Breast epithelium (tissue), 3 donors: Measurements from ENCODE around the gene ABCB7.

ENCODE experiments used
- POLR2A ChIP-seq: fragments of 450-650 bp; IDR thresholded peaks from one replicate; pipeline ENCODE4 v1.6.1; 2016; ENCODE audit warnings: antibody characterized with exemption, mild to moderate bottlenecking, moderate library complexity
- TF ChIP-seq, protein P1 (sequence below), 3 donors: fragments of 450-650 bp; IDR thresholded peaks; one replicate each; pipeline ENCODE4 v1.5.1; 2016 to 2017; ENCODE audit warnings: antibody characterized with exemption in 3 of 3, mild to moderate bottlenecking in 3 of 3, moderate library complexity in 3 of 3

DNA sequence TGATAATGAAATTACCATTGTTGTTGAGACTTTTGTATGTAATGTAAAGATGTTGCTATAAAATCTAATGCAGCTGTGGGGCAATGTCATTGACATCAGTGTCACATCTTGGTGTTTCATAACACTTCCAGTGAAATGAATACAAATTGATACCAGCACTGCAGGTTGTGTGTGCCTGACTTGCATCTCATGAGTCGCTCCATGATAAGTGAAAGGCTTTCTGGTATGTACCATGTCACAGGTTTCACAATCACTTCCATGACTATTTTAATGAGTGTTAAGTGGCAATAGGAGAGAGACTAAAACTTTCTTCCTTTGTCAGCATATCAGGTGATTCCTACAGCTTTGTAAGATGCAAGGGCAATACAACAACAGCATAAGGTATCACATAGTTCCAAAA, 94.4 kb downstream of the ABCB7 start:
- no peak for TF ChIP-seq POLR2A
- TF ChIP-seq, protein P1, sequence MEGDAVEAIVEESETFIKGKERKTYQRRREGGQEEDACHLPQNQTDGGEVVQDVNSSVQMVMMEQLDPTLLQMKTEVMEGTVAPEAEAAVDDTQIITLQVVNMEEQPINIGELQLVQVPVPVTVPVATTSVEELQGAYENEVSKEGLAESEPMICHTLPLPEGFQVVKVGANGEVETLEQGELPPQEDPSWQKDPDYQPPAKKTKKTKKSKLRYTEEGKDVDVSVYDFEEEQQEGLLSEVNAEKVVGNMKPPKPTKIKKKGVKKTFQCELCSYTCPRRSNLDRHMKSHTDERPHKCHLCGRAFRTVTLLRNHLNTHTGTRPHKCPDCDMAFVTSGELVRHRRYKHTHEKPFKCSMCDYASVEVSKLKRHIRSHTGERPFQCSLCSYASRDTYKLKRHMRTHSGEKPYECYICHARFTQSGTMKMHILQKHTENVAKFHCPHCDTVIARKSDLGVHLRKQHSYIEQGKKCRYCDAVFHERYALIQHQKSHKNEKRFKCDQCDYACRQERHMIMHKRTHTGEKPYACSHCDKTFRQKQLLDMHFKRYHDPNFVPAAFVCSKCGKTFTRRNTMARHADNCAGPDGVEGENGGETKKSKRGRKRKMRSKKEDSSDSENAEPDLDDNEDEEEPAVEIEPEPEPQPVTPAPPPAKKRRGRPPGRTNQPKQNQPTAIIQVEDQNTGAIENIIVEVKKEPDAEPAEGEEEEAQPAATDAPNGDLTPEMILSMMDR (IDR thresholded peaks at IDR 0.05) = no peak
